ENCODE measurements around the gene KAT7.
A peak's percentile ranks its signal among the peaks of the same experiment; 100 is the strongest.

The KAT7 gene

GRCh38 chr17:49760932-49761558 lies 27.4 kb upstream of the KAT7 start:
- no peak for DNase-seq (ENCODE audit: low read depth)

GRCh38 chr17:49762151-49762941 lies 26.1 kb upstream of the KAT7 start:
- DNase-seq (ENCODE audit: low read depth) = peak; percentile 30

- peak; percentile 95 for DNase-seq (ENCODE audit: low read depth)
Observed at GRCh38 chr17:49763735-49764558, 24.5 kb upstream of the KAT7 start, which contains the start of gene FAM117A. Gene FAM117A, minus strand, starts transcription at chr17:49764131. Its CDS starts 44 bp downstream, at chr17:49764087.

- no peak for DNase-seq (ENCODE audit: low read depth)
Observed at GRCh38 chr17:49764559-49765180, 23.8 kb upstream of the KAT7 start.

DNA sequence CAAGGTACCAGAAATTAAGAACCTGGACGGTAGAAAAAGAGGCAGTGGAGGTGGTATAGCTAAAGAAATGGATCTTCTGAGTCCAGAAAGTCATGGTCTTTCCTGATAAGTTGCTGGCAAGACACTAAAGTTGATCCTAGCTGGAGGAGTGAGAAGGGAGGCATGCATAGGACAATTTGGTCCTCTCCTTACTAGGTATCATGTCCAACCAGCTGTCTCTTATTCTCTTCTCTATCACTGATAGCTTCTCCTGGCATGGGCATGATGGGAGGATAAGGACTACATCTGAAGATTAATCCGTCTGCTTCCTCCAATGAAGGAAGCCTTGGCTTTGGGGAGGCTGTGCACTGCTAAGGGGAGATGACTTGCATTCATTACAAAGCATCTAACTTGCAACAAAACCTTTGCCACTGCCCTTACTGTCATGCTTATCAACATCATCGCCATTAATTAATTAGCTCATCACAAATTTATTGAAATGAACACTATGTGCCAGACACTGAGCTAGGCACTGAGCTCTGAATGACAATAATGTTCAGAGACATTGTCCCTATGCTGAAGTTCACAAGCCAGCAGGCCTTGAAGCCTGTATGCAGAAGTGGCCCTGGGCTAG lies 21.5 kb upstream of the KAT7 start:
- no peak for DNase-seq (ENCODE audit: low read depth)

DNA sequence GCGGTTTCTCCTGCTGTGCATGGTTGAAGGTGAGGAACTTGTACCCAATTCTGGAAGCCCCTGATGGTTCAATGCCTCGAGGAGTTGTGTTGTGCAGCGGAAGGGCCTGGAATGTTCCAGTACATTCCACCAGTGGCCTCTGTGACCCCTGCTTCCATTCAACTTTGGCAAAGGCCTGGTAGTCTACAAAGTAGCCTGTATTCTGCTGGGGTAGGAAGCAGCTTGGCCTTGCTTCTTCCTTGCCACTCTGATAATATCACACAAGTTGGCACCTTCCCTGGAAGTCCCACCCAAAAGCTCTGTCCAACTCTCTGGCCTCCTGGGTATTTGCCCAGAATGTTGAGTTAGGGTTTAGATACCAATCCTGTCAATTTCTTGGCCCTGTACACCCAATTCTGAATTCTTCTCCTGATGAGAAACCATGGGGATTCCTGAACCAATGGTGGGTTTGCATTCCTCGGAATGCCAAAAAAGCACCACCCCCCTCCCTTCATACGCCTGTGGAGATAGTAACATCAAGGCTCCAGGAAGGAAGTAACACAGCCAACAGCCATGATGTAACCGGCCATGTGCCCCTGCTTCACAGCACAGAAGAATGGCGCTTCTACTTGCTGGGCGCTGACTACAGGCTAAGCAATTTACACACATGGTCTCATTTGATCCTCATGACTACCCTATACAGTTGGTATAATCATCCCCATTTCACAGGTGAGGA lies 12.8 kb upstream of the KAT7 start:
- no peak for DNase-seq (ENCODE audit: low read depth)

DNA sequence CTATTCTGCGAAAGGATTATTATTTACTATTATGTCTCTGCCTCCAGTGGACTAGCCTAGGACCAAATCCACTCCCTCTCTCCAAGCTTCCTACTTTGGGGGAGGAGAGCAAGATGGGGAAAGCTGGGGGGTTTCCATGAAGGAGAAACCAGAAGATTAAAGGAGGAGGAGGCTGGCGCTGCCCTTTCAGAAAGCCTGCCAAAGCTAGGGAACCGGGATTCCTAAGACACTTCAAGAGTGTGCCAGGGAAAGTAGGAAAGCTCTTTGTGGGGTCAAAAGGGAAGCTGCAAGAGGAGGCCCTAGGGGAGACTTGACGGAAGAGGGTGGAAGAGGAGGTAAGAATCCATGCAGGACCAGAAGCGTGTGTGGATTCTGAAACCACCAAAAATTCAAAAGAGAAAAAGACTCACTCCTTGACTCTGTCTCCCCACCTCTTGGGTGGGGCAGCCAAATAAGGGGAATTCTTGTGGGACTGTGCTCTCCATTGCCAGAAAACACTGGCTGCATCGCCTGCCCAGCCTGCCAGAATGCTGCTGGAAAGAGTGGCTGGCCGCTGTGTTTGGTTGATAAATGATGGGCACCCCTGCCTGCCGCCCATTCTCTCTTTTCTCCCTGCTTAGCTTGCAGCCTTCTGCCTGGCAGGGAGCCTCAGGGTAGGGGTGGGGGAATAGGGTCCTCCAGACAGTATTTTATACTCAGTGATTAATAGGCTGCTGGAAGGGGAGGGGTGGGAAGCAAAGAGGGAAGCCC lies 11.8 kb upstream of the KAT7 start:
- no peak for DNase-seq (ENCODE audit: low read depth)

GRCh38 chr17:49777563-49777962 lies 10.9 kb upstream of the KAT7 start:
- no peak for DNase-seq (ENCODE audit: low read depth)

DNA sequence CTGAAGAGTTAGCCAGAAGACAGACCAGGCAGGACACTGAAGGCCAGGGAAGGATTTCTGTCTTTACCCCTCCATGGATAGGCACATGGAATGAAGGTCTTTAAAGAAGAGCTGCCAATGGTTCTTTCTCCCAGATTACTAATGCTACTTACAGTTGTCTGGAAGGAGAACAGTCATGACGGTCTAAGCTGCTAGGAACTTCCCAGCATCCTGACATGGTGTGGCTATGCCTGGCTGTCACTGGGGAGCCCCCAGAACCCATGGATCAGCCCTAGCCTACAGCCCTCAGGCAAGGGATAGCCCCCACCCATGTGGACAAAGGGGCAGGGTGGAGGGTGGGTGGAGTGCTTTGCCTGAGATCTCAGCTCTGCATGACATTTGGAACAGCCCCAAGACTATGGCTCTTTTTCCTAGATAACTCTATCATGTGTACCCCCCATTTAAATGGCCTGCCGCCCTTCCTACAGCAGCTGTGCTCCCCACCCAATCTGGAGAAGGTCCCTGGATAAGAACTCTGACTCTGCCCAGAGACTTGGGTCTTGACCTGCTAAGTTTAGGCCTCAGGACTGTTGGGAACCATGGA lies 9.2 kb upstream of the KAT7 start:
- DNase-seq (ENCODE audit: low read depth) = no peak

- peak; percentile 87 for DNase-seq (ENCODE audit: low read depth)
Observed at GRCh38 chr17:49779739-49780231, 8.7 kb upstream of the KAT7 start.

DNA sequence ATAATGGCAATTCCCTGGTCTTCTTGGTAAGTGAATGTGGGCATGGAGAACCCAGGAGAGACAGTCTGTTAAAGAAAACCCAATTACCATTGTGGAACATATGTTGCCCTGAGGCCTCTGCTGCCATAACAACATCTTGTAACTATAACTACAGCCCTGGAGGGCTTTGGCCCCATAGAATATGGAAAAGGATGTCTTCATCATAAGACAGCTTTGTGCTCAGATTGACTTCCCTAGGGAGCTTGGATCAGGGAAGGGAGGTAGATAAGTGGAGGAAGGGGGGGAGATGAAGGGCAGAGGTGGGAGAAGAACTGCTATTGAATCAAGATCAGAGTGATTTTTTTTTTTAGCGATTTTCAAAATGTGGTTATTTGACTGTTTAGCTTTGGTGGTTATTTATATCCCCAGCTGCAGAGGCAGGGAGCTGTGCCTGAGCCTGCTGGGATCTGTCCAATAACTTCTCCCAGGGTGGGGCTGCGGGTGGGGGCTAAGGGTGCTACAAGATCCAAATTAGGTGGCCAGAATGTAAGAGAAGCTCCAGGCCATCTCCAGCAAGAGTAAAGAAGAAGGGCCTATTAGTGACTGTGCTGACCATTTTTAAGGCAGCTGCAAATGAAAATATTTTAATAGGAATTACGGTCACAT lies 5.3 kb upstream of the KAT7 start:
- no peak for DNase-seq (ENCODE audit: low read depth)

GRCh38 chr17:49783791-49784190 lies 4.7 kb upstream of the KAT7 start:
- no peak for DNase-seq (ENCODE audit: low read depth)

DNA sequence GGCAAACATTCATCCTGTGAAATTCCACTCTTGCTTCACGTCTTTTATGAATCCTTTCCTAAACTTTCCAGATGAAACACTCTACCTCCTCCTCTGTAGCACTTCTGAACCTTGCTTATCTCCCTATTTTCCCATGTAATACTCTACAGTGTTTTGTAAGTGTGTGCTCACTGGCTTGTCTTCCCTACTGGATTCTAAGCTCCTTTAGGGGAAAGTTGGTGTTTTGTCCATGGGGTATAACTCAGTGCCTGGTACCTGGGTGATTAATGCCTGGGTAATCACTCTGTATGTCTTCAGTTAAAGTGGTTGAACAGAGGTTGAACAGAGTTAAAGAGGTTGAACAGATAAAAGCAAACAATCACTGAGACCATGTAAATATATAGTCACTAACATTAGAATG lies 3.8 kb upstream of the KAT7 start:
- no peak for DNase-seq (ENCODE audit: low read depth)

GRCh38 chr17:49787884-49788477 lies 500 bp upstream of the KAT7 start:
- DNase-seq (ENCODE audit: low read depth) = no peak

DNA sequence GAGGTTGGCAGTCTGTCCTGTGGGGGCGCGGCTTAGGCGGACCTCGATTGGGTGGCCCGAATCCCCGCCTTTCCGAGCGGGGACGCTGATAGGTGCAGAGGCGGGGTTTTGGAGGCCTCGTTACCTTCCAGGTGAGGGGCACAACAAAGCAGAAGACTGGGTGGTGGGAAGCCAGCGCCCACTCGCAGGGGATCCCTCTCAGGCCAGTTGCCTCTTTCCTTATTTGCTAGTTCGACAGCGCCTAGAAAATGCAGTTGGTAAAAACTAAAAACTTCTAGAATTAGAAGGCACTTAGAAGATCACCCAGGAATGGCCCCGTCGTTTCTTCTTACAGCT lies 730 bp downstream of the KAT7 start:
- DNase-seq (ENCODE audit: low read depth) = no peak

GRCh38 chr17:49793309-49793708 lies 4.8 kb downstream of the KAT7 start:
- no peak for DNase-seq (ENCODE audit: low read depth)

- DNase-seq (ENCODE audit: low read depth) = no peak
Observed at GRCh38 chr17:49795372-49795771, 6.9 kb downstream of the KAT7 start.

- peak; percentile 27 for DNase-seq (ENCODE audit: low read depth)
Observed at GRCh38 chr17:49798182-49798581, 9.7 kb downstream of the KAT7 start.

DNA sequence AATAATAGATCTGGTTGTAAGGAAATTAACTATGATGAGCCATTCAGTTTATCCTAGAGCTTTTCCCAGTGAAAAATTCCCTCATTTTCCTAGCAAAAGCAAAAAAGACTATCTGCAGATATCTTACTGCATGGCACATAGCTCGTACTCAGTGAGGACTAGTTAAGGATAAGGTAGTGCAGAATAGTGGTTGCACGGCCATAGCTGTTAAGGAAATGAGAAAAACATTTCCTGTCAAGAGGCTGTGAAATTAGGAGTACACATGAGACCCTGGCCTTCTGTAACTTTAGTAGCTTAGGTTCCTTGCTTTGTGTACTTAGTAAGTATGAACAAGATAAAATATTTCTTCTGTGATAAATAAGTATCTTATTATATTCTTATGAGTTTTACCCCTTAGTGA lies 10.3 kb downstream of the KAT7 start:
- DNase-seq (ENCODE audit: low read depth) = no peak
